ENCODE results near the gene SERPINF2.
"Not testable (repeated sequence)": the region's sequence is repeated elsewhere in the genome, so short reads cannot be mapped to it uniquely, and the experiment has no call there.

SERPINF2 gene

DNA sequence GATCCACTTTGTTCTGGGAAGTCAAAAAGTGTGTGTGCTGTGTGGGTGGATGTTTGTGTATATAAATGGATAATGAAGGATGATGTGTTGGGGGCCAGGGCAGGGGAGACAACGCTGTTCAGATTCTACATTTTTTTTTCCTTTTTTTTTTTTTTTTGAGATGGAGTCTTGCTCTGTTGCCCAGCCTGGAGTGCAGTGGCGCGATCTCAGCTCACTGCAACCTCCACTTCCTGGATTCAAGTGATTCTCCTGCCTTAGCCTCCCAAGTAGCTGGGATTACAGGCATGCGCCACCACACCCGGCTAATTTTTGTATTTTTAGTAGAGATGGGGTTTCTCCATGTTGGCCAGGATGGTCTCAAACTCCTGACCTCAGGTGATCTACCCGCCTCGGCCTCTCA is 22.0 kb downstream of the SERPINF2 start:
- not testable (repeated sequence) for DNase-seq

DNA sequence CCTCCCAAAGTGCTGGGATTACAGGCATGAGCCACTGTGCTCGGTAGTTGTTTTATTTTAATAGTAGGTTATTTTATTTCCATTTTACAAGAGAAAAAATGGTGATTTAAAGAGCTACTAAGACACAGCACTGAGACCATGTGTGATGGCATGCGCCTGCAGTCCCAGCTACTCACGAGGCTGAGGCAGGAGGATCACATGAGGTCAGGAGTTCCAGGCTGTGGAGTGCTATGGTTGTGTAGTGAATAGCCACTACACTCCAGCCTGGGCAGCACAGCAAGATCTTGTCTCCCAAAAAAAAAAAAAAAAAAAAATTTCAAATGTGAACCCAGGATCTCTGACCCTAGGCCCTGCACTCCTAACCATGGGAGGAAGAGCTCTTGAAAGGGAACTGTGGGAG is 22.9 kb downstream of the SERPINF2 start:
- no peak for DNase-seq

DNA sequence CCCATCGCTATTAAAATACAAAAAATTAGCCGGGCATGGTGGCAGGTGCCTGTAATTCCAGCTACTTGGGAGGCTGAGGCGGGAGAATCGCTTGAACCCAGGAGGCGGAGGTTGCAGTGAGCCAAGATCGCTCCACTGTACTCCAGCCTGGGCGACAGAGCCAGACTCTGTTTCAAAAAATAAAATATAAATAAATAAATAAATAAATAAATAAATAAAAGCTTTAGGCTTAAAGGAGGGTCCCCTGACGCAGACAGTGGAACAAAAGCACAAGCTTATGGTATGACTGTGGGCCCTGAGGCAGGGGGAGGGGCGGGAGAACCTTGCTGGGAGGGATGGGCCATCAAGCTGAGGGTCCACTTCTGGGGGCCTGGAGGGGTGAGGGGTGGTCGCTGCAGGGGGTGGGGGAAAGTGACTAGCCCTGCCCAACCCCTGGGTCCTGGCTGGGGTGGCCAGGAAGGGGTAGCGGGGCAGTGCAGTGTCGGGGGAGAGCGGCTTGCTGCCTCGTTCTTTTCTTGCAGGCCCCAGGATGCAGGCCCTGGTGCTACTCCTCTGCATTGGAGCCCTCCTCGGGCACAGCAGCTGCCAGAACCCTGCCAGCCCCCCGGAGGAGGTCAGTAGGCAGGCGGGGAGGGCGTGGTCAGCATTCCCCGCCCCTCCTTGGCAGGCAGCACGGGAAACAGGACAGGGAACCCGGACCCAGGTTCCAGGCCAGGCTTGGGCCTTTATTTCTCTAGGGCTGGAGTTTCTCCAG is 23.9 kb downstream of the SERPINF2 start:
- no peak for DNase-seq

DNA sequence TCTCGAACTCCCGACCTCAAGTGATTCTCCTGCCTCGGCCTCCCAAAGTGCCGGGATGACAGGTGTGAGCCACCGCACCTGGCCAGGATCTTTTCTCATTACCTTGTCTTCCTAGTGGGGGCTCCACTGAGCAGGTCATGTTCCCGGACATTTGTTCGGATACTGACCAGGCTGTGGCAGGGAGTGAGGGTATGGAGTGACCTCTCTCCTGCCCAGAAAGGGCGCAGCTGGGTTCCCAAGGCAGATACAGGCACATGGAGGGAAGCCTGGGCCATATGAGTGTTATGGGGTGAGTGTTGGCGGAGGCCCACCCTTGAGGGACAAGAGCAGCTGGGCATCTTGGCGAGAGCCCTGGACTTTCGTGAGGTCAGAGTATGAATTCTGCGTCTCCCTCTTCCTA is 24.7 kb downstream of the SERPINF2 start:
- no peak for DNase-seq

DNA sequence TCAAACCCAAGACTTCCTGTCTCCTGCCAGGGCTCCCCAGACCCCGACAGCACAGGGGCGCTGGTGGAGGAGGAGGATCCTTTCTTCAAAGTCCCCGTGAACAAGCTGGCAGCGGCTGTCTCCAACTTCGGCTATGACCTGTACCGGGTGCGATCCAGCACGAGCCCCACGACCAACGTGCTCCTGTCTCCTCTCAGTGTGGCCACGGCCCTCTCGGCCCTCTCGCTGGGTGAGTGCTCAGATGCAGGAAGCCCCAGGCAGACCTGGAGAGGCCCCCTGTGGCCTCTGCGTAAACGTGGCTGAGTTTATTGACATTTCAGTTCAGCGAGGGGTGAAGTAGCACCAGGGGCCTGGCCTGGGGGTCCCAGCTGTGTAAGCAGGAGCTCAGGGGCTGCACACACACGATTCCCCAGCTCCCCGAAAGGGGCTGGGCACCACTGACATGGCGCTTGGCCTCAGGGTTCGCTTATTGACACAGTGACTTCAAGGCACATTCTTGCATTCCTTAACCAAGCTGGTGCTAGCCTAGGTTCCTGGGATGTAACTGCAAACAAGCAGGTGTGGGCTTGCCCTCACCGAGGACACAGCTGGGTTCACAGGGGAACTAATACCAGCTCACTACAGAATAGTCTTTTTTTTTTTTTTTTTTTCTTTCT is 27.3 kb downstream of the SERPINF2 start:
- no peak for DNase-seq

DNA sequence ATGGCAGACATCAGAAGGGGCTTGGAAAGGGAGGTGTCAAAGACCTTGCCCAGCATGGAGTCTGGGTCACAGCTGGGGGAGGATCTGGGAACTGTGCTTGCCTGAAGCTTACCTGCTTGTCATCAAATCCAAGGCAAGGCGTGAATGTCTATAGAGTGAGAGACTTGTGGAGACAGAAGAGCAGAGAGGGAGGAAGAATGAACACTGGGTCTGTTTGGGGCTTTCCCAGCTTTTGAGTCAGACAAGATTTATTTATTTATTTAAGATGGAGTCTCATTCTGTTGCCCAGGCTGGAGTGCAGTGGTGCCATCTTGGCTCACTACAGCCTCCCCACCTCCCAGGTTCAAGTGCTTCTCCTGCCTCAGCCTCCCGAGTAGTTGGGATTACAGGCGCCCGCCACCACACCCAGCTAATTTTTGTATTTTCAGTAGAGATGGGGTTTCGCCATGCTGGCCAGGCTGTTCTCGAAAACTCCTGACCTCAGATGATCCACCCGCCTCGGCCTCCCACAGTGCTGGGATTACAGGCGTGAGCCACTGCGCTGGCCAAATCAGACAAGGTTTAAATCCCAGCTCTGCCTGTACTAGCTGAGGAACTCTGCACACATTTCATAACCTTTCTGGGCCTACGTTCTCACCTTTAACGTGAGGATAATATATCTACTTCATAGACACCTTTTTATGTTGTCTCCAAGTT is 30.5 kb downstream of the SERPINF2 start:
- DNase-seq = not testable (repeated sequence)

DNA sequence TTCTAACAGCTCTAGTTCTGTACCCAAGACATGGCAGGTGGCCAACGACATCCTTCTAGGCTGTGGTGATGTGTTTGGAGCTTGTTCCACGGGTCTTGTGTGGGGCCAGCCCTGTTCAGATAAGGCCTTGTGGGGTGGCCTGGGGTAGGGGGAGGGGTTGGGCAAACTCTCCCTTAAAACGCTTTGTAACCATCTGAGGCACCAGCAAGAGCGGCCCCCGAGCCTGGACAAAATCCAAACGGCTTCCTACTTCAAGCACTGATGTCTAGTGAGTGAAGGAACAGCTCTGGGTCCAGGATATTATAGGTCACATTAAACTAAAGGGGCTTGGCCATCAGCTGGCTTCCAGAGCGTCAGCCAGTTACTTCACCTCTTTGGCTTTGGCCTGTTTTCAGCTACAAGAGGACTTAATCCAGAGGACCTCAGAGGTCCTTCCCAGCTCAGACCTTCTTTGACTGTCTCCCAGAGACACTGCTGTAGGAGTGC is 31.1 kb downstream of the SERPINF2 start:
- DNase-seq = no peak

DNA sequence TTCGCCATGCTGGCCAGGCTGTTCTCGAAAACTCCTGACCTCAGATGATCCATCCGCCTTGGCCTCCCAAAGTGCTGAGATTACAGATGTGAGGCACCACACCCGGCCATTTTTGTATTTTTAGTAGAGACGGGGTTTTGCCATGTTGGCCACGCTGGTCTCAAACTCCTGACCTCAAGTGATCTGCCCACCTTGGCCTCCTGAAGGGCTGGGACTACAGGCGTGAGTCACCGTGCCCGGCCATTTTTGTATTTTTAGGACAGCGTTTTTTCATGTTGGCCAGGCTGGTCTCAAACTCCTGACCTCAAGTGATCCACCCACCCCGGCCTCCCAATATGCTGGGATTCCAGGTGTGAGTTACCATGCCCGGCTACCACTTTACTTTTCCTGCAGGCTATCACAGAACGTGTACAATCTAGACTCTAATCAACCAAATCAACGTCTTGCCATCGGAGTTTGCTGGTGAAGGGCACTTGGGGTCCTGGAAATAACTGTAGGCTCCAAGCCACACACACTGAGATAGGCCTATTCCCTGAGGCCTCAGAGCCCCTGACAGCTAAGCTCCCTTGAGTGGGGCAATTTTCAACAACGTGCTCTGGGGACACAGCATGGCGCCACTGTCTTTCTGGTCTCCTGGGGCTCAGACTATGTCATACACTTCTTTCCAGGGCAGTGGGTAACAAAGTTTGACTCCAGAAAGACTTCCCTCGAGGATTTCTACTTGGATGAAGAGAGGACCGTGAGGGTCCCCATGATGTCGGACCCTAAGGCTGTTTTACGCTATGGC is 31.9 kb downstream of the SERPINF2 start:
- DNase-seq = no peak

DNA sequence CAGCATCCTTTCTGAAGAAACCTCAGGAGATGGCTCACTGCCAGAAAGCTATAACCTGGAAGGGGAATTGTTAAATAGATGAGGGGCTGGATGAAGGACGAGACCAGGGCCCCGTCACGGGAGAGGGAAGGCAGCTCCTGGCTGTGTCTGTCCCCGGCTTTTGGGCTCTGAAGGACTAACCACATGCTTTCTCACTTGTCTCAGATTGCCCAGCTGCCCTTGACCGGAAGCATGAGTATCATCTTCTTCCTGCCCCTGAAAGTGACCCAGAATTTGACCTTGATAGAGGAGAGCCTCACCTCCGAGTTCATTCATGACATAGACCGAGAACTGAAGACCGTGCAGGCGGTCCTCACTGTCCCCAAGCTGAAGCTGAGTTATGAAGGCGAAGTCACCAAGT is 33.7 kb downstream of the SERPINF2 start:
- DNase-seq = no peak

DNA sequence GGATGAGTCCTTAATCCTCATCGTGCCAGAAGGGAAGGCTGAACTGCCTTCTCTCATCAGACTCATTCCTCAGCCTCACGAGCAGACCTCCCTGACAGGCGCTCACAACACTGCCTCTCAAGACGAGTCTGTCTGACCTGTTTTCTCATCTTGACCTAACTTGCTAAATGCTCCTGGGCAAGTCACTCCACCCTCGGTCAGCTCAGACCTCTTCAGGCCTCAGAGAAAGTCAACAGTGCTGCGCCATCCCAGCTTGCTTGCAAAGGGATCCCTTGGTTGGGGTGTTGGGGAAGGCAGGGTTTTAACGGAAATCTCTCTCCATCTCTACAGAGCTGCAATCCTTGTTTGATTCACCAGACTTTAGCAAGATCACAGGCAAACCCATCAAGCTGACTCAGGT is 34.2 kb downstream of the SERPINF2 start:
- no peak for DNase-seq

DNA sequence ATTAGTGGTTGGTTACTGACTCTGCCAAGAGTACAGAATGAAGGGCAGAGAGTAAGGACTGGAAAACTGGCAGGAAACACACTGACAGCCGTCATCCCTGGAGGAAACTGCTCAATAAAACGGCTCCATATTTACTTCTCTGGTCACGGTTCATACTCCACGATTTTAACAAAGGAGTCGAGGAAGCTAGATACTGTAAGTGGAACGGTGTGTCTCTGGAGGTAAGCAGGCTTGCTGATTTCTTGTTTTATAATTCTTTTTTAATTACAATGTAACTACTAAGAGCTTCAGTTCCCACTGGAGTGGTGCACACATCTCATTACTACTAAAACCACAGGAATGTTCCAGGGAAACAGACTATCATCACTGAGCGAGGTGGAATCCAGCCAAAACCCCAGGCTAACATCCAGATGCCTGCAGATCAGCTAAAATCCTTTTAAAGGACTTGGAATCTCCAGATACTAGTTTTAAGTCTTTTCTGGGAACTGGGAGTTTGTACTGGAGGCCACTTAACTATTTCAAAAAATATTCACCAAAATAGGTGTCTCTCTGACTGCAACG is 37.0 kb downstream of the SERPINF2 start:
- DNase-seq = peak; percentile 90

DNA sequence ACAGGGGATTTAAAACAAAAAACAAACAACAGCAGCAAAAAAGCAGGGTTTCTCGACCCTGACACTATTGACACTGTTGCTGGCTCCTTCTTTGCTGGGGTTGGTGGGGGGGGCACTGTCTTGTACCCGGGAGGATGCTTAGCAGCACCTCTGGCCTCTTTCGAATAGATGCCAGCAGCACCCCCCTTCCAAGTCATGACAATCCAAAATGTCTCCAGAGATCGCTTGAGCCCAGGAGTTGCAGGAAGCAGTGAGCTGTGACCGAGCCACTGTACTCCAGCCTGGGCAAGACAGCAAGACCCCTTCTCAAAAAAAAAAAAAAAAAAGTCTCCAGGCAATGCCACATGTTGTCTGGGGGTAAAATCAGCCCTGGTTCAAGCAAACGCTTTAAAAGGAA is 39.5 kb downstream of the SERPINF2 start:
- DNase-seq = no peak

DNA sequence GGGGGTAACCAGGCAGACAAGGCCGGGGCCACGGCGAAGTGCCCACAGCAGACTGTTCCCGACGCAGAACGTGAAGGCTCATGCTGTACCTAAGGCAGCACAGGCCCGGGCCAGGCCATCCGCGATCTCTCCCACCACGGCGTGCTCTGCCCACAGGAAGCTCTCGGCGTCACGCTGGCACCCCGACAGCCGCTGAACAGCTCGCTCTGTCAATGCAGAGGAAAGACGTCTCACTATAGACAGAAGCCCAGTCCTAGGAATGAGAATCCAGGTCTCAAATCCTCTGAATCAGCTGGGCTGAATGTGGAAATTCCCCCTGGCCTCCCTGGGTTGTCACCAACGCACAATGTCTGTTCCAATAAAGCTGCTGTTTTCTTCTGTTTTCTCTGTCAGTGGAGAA is 40.6 kb downstream of the SERPINF2 start:
- DNase-seq = no peak

DNA sequence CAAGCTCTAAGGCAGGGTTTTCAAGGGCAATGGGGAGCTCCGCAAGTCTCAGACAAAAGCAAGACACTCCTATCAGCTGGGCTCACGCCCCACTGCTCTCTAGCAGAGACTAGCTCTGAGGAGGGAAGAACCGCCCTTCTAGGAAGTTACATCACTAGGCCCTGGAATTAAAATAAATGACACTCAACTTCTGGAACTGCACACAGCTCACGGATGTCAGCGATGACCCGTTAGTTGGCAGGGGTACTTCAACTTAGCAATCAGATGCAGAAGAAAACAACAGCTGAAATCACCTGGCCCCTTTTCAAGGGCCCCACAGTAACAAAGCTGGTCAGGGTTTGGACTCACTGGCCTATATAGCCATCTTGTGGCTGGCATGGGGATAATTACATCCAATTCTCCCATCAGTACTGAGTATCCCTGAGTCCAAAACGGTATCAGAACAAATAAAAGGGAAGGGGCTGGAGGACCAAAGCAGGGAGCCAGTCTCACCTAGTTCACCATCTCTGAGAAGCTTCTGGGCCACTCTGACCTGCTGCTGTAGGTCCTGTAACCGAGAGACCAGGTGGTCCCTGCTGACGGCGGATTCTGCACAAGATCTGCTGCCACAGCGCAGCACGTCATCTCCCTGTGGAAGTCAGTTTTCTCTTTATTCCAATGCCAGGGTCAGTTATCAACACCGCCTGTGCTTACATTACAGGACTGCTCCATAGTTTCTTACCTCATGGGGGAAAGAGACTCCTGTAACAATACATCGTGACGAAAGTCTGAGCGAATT is 41.4 kb downstream of the SERPINF2 start:
- DNase-seq = peak; percentile 76

DNA sequence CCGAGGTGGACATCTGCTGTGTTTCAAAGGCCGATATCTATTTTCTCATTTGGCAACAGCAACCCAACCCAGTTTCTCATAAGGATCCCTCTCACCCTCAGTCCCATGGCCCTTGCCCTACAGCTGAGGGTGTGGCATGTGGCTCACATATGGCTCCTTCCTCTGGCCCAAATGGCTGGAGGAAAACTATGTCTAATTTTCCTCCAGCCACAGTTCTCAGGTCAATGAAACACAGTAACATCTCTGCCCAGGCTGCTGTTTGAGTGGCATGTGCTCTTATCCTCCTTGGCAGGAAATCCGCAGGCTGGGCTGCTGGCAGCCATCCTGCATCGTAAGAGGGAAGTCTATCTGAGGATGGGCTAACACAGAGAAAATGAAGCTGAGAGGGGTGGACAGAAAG is 43.3 kb downstream of the SERPINF2 start:
- no peak for DNase-seq

DNA sequence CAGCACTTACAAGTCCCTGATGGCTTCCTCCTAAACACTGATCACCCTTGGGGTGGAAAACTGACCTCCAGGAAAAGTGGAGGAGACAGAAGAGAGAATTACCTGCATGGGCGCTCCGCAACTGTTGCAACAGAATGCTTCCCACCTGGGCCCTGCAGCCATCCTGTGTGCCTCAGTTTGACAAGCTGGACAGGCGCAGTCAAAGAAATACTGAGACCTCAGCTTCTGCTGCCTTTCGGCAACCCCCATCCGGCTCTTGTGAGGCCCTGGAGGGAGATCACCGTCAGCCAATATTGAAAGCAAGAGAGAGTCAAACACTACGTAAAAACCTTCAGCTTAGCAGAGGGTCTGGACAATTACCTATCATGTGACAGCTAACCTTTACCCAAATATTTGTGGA is 44.0 kb downstream of the SERPINF2 start:
- no peak for DNase-seq

DNA sequence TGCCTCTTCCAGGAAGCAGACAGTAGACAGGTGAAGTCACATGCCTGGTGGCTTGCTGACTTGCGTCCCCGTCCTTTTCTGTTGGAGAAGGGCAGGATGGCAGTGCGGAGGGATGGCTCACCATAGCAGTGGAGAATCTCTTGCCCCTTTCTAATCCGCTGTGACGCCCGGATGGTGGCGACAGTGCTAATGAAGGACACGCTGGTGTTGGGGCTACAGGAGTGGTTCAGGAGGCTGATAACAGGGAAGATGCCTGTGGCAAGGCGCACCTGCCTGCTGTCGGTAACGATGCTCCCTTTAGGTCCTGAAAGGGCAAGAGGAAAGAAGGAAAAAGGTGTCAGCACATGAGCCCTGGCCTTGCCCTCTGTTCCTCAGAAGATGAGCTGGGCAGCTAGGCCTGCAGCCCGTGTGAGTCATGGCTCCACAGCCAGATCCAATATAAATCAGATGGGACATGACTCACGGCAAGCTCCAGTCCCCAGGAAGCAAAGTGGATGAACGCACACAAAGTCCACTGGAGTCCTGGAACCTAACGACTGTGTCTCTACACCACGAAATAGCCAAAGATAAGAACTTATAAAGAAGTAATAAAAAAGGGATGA is 44.7 kb downstream of the SERPINF2 start:
- DNase-seq = no peak

DNA sequence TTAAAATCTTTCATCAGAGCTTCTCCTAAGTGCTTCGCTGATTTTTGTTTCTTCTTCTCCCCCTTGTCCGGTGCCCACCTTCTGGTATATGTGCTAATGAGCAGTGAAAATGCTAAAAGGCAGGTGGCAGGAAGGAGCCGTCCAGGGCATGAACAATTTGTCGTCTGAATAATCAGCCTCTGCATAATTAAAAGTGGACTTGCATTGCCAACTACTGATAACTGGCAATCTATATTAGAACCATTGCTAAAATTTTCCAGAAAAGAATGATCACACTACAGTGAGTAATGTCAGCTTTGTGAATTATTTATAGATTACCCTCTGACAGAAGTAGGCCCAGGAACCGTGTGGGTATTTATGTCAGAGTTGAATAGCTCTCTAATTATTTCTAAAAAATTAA is 47.3 kb downstream of the SERPINF2 start:
- no peak for DNase-seq

DNA sequence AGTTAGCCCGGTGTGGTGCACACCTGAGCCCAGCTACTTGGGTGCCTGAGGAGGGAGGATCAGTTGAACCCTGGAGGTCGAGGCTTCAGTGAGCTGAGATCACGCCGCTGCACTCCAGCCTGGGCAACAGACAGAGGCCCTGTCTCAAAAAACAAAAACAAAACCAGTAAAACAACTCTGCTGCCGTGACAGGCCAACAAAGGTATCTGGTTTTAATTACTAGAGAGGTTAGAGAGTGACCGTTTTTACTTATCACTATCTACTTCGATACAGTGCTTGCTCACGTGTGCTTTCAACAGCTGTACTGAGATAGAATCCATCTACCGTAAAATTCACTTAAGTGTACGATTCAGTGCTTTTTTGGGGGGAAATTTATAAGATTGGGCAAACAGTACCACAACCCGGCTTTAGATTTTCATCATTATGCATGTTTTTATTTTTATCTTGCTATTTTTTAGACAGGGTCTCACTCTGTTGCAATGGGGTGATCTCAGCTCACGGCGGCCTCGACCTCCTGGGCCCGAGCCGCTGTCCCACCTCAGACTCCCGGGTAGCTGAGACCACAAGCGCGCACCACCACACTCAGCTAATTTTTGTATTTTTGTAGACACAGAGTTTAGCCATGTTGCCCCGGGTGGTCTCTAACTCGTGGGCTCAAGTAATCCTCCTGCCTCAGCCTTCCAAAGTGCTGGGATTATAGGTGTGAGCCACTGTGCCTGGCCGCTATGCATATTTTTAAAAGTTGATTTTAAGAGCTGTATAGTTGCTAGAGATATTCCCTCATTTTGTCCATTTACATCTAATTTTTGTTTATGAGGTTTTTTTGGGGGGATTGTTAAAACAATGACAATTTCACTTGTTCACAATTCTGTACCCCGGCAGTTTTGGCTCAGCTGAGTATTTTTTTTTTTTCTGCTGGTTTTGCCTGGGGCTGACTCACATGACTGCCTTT is 50.1 kb downstream of the SERPINF2 start:
- no peak for DNase-seq

DNA sequence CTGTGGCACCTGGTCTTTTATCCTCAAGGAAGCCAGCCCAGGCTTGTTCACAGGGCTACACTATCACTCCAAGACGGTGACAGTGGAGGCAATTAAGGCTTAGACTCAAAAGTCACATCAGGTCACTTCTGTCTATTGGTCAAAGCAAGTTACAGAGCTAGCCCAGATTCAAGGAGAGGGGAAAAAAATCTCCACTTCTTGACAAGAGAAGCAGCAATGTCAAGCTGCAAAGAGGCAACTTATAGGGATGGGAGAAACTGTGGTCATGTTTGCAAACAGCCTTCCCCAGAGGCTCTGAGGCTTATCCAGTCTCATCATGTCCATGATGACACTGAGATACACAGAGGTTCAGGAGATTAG is 50.8 kb downstream of the SERPINF2 start:
- no peak for DNase-seq

Data from right forelimb (tissue), 1 donor.